OCI-LY7 (cell line): Measurements from ENCODE around the gene KLF12.

Source experiments
- EZH2phosphoT487 ChIP-seq: fragments of 200-600 bp; sonication (generic); IDR thresholded peaks from 2 replicates; pipeline ENCODE4 v1.6.1; 2018; ENCODE audit warnings: low read depth, borderline replicate concordance, mild to moderate bottlenecking, mixed run types, antibody characterized with exemption, low read length, moderate library complexity, mixed read lengths
- TF ChIP-seq, protein P1 (sequence below): fragments of 200-600 bp; sonication (generic); conservative IDR thresholded peaks from 2 replicates; pipeline ENCODE4 v1.5.1; 2014; ENCODE audit warnings: mild to moderate bottlenecking, antibody characterized with exemption, low read length, moderate library complexity, mixed read lengths

DNA sequence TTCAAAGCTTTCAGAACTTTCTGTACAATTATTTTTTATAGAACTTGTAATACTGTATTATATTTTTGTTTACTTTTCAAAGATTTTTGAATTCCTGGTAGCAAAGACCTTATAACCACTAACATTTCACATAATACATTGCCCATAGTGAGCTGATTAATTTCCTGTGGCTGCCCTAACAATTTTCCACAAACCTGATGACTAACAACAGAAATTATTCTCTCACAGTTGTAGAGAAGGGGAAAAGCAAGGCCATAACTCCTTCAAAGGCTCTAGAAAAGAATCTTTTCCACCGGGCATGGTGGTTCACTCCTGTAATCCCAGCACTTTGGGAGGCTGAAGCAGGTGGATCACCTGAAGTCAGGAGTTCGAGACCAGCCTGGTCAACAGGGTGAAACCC, 19.1 kb downstream of the KLF12 start:
- TF ChIP-seq, protein P1, sequence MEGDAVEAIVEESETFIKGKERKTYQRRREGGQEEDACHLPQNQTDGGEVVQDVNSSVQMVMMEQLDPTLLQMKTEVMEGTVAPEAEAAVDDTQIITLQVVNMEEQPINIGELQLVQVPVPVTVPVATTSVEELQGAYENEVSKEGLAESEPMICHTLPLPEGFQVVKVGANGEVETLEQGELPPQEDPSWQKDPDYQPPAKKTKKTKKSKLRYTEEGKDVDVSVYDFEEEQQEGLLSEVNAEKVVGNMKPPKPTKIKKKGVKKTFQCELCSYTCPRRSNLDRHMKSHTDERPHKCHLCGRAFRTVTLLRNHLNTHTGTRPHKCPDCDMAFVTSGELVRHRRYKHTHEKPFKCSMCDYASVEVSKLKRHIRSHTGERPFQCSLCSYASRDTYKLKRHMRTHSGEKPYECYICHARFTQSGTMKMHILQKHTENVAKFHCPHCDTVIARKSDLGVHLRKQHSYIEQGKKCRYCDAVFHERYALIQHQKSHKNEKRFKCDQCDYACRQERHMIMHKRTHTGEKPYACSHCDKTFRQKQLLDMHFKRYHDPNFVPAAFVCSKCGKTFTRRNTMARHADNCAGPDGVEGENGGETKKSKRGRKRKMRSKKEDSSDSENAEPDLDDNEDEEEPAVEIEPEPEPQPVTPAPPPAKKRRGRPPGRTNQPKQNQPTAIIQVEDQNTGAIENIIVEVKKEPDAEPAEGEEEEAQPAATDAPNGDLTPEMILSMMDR = no peak
- no peak for TF ChIP-seq EZH2phosphoT487
